Islet of Langerhans (tissue), 1 donor: ENCODE measurements around the gene KLHL1.

Source experiments
- FAIRE-seq: peaks from one replicate; lab custom pipeline; 2011; peaks lifted over from hg19 to GRCh38; lab: Jason Lieb, UNC

KLHL1 gene

GRCh38 chr13:69676286-69676685 lies 432.0 kb downstream of the KLHL1 start:
- FAIRE-seq: no peak

GRCh38 chr13:69660155-69660554 lies 448.1 kb downstream of the KLHL1 start:
- FAIRE-seq: no peak

GRCh38 chr13:69657676-69658075 lies 450.6 kb downstream of the KLHL1 start:
- no peak for FAIRE-seq

- no peak for FAIRE-seq
These were observed 453.9 kb downstream of the KLHL1 start for GRCh38 chr13:69654392-69654791.
